Tongue (tissue), 2 donors: ENCODE data around the gene NISCH. TPM values are rescaled to one million over a fixed set of nuclear protein-coding genes. Genes with fewer than 3 reads are reported as not detected.
"Not testable (repeated sequence)": the region's sequence is repeated elsewhere in the genome, so short reads cannot be mapped to it uniquely, and the experiment has no call there.

Source experiments
- DNase-seq: peaks from one replicate; pipeline ENCODE4 v3.0.0-alpha.2; 2015
- total RNA-seq: library from RNA; depleted of rRNA; stranded (reverse); fragments of >200 nt; gene quantifications from one replicate; pipeline ENCODE4 v1.2.3, GENCODE V29; 2014

NISCH gene
- total RNA-seq, 1 donor from 2014 or later, result 82.2 TPM

- no peak for DNase-seq
Observed at GRCh38 chr3:52515192-52515591, 59.8 kb downstream of the NISCH start.

- DNase-seq, result no peak
Observed at GRCh38 chr3:52516509-52517195, 61.2 kb downstream of the NISCH start.

- DNase-seq, result no peak
Observed at GRCh38 chr3:52517796-52518722, 62.7 kb downstream of the NISCH start.

GRCh38 chr3:52518723-52519444 lies 63.5 kb downstream of the NISCH start:
- no peak for DNase-seq

GRCh38 chr3:52519445-52520140 lies 64.2 kb downstream of the NISCH start:
- DNase-seq, result no peak

- no peak for DNase-seq
Observed at GRCh38 chr3:52520141-52520667, 64.8 kb downstream of the NISCH start.

- no peak for DNase-seq
Observed at GRCh38 chr3:52520716-52521487, 65.5 kb downstream of the NISCH start.

GRCh38 chr3:52521488-52521824 lies 66.1 kb downstream of the NISCH start:
- no peak for DNase-seq

- no peak for DNase-seq
Observed at GRCh38 chr3:52521881-52522650, 66.7 kb downstream of the NISCH start.

GRCh38 chr3:52522651-52523251 lies 67.3 kb downstream of the NISCH start:
- no peak for DNase-seq

- no peak for DNase-seq
Observed at GRCh38 chr3:52523386-52524257, 68.2 kb downstream of the NISCH start.

- DNase-seq, result no peak
Observed at GRCh38 chr3:52524258-52524751, 68.9 kb downstream of the NISCH start.

GRCh38 chr3:52524752-52525679 lies 69.6 kb downstream of the NISCH start:
- peak; percentile 71 for DNase-seq

GRCh38 chr3:52525680-52526561 lies 70.5 kb downstream of the NISCH start:
- no peak for DNase-seq

- DNase-seq, result not testable (repeated sequence)
Observed at GRCh38 chr3:52526671-52527038, 71.3 kb downstream of the NISCH start.

- no peak for DNase-seq
Observed at GRCh38 chr3:52527039-52527731, 71.8 kb downstream of the NISCH start.
